ENCODE data around the gene BEND3.
A peak's percentile ranks its signal among the peaks of the same experiment; 100 is the strongest.

The BEND3 gene

DNA sequence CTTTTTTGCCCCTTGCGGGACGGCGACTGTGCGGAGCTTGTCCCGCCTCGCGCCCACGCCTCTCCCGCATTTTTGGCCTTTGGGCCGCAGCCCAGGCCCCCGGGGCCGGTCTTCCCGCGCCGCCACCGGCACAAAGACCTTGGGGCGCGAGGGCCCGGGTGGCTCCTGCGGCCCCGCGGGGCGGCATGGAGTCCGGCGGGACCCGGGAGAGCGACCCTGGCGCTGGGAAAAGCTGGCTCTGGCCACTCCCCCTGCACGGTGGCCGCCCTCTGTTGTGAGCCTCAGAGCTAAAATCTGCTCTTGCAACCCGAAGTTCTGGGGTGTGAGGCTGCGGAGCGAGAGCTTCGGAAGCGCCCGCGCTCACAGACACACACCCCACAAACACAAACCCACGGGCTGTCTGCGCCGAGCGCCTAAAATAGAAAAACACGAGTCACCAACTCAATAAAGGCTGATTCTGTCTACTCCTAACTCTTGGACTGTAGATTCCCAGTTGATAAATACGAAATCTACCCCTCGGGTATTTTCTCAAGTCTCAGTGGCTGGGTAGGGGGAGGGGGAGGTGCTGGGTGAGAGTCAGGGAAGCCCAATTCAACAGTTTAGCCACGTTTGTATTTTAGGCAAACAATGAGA lies 496 bp upstream of the BEND3 start:
- TF ChIP-seq, protein P1, sequence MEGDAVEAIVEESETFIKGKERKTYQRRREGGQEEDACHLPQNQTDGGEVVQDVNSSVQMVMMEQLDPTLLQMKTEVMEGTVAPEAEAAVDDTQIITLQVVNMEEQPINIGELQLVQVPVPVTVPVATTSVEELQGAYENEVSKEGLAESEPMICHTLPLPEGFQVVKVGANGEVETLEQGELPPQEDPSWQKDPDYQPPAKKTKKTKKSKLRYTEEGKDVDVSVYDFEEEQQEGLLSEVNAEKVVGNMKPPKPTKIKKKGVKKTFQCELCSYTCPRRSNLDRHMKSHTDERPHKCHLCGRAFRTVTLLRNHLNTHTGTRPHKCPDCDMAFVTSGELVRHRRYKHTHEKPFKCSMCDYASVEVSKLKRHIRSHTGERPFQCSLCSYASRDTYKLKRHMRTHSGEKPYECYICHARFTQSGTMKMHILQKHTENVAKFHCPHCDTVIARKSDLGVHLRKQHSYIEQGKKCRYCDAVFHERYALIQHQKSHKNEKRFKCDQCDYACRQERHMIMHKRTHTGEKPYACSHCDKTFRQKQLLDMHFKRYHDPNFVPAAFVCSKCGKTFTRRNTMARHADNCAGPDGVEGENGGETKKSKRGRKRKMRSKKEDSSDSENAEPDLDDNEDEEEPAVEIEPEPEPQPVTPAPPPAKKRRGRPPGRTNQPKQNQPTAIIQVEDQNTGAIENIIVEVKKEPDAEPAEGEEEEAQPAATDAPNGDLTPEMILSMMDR (conservative IDR thresholded peaks at IDR 0.05; ENCODE audit: low read depth) = no peak
- ChIA-PET CTCF (interaction anchor here (0.6 to 0.7 kb wide), 2 partner anchors 86 to 531 kb away, joined by 3 to 6 read pairs; no protein-coding TSS in a partner anchor), POLR2A (ENCODE audit: low non-redundant PET) (no interaction called here)
- H3K27ac ChIP-seq = peak overlapping the region; percentile 87
- DNase-seq (ENCODE audit: low spot score) = peak; percentile 35

DNA sequence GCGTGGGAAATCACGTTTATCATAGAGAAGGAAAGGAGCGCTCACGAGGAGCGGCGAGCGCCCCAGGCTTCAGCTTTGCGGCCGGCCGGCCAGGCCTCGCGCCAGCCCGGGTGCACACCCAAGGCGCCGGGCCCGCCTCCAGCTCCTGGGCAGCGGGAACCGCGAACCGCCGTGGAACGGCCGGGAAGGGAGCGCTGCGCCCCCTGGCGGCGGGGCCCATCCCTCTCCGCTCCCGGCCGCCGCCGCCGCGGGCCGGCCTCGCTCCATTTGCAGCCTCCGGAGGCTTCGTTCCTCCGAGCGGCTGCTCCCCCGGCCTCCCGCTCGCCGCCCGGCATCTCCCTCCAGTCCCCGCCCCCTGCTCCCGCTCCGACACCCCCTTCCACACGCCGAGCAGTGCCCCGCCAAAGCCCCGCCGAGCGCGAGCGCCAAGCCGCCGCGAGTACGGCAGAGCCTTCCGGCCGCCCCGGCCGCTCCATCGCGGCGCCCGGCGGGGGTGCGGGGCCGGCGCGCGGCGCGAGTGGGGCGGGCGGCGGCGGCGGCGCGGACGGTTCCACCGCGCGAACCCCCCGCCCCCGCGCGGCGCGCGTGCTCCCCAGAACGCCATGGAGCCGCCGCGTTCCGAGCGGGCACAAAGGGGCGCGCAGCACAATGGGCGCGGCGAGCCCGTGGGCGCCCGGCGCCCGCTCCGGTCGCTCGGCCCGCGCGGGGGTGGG lies 946 bp downstream of the BEND3 start:
- peak overlapping the region; percentile 87 for H3K27ac ChIP-seq
- ChIA-PET CTCF (interaction anchor here (0.6 to 0.8 kb wide), 6 partner anchors 14 to 86 kb away, joined by 3 to 6 read pairs (median 4); no protein-coding TSS in a partner anchor), POLR2A (ENCODE audit: low non-redundant PET) (no interaction called here)
- DNase-seq (ENCODE audit: low spot score) = peak; percentile 79
- TF ChIP-seq, protein P1 (conservative IDR thresholded peaks at IDR 0.05; ENCODE audit: low read depth) = peak; percentile 89

DNA sequence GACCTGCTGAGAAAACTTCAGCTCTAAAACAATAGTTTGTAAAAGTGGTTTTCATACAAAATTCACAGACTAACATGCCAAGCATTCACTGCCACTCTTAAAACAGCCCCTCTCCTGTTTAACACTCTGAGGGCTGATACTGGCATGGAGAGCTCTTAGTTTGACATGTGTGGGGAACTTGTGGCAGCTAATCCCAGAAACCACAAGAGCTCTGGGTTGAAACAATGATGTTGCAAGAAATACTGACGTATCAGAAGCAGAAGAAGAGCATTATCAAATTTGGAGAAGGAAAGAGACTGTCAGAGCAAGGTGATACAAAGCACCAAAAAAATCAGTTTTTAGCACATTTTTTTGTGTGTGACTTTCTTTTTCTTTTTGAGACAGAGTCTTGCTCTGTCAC lies 5.1 kb downstream of the BEND3 start:
- TF ChIP-seq, protein P1 (conservative IDR thresholded peaks at IDR 0.05; ENCODE audit: low read depth) = no peak
- ChIA-PET CTCF (interaction anchor here (0.6 kb wide), 1 partner anchor 438 kb away, joined by 3 read pairs; no protein-coding TSS in a partner anchor), POLR2A (ENCODE audit: low non-redundant PET) (no interaction called here)
- H3K27ac ChIP-seq = no peak overlapping the region
- no peak for DNase-seq (ENCODE audit: low spot score)

DNA sequence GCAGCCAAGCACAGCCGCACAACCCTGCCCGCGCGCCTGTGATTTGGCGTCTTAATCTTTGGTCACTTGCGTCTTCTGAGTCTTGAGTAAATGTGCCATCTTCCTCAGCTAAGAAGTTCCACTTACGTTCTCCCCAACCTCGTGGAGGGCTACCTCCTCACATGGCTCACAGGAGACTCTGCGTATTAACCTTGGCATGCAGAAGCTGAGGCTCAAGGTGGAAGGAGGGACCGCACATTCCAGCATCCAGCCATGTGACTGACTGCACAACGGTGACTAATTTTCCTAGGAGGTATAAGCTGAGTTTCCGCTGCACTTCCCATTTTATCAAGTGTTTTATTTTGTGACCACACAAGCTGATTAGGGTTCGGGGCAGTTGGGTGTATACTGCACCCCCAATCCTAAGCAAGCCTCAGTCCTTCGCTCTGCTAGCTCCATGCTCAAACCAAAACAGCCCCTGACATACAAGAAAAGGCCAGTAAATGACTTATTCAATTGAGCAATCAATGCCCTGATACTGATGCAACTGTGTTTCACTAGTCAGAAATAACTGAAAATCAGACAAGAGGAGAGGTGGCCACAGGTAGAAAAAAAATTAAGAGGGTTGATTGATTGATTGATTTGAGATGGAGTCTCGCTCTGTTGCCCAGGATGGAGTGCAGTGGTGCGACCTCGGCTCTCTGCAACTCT lies 7.0 kb downstream of the BEND3 start:
- ChIA-PET CTCF (interaction anchor here (0.5 to 0.6 kb wide), 4 partner anchors 365 to 1745 kb away, joined by 3 to 4 read pairs (median 4); no protein-coding TSS in a partner anchor), POLR2A (ENCODE audit: low non-redundant PET) (no interaction called here)
- H3K27ac ChIP-seq = peak overlapping the region; percentile 5; the same call in 1 of the 2 replicates
- peak; percentile 57 for DNase-seq (ENCODE audit: low spot score)
- TF ChIP-seq, protein P1 (conservative IDR thresholded peaks at IDR 0.05; ENCODE audit: low read depth) = no peak

DNA sequence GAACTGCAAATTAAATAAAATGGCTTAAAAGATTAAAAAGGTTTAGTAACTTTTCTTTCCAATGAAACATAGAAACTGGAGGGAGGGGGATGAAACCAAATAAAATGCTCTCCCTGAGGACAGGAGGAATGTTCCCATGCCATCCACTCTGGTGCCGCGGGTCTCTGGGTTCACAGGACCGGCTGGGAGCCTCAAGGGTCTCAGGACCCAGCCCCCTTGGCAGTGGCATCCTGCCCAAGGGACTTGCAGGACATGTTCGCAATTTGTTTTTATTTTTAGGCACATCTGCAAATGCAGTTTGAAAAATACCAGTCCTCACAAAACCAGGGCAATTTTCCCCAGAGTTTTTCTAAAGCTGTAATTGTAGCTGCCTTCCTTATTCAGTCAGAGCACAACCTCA lies 7.5 kb downstream of the BEND3 start:
- CTCF ChIA-PET = interaction anchor here (0.6 kb wide), 2 partner anchors 501 to 1744 kb away, joined by 4 read pairs; no protein-coding TSS in a partner anchor
- TF ChIP-seq, protein P1 (conservative IDR thresholded peaks at IDR 0.05; ENCODE audit: low read depth) = no peak
- DNase-seq (ENCODE audit: low spot score) = no peak
- H3K27ac ChIP-seq = peak overlapping the region; percentile 5; the same call in 1 of the 2 replicates
- POLR2A ChIA-PET (ENCODE audit: low non-redundant PET) = no interaction called here

DNA sequence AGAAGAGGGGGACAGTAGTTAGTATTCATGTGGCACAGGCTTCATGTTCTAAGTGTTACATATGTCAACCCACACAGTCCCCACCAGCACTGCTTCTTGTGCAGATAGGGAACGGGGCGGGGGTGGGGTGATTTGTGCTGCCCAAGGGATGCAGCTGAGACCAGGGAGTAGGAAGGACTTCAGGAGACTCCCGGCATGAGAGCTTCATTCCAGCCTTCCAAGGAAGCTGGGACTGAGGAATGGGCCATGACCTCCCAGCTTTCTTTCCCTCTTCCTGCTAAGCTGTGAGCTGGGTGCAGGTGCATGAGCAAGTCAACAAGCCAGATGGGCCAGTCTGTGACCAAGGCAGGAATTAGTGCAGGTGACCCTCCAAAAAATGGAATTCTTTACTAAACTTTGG lies 9.2 kb downstream of the BEND3 start:
- TF ChIP-seq, protein P1 (conservative IDR thresholded peaks at IDR 0.05; ENCODE audit: low read depth) = no peak
- no peak for DNase-seq (ENCODE audit: low spot score)
- no peak overlapping the region for H3K27ac ChIP-seq
- ChIA-PET POLR2A (ENCODE audit: low non-redundant PET) (no interaction called here), CTCF (interaction anchor here (0.6 to 1.0 kb wide), 2 partner anchors 353 to 779 kb away, joined by 3 to 6 read pairs; partner anchors contain the start of gene PDSS2)

Measured in RWPE1 (cell line).